Naive B cell (primary cell): ENCODE data around the gene PHOX2A. TPM values are rescaled to one million over a fixed set of nuclear protein-coding genes. Genes with fewer than 3 reads are reported as not detected.
A peak's percentile ranks its signal among the peaks of the same experiment; 100 is the strongest.

Experiments
- ATAC-seq, 2 donors: fragments of 150-1000 bp; cut with Tn5 transposase; 2 replicates each; pipeline ENCODE4 v1.10.0; 2021; ENCODE audit warnings: low read depth in 2 of 2, mild to moderate bottlenecking in 2 of 2, moderate library complexity in 2 of 2
- DNase-seq: peaks from one replicate; pipeline ENCODE4 v3.0.0; 2022
- H3K27ac Mint-ChIP-seq, 6 donors: one replicate each; pipeline ENCODE4 v1.8.0; 2020 to 2022; ENCODE audit warnings: mild to moderate bottlenecking in 6 of 6, mixed read lengths in 6 of 6, moderate library complexity in 5 of 6, inconsistent platforms in 2 of 6
- H3K27me3 Mint-ChIP-seq, 3 donors: one replicate each; pipeline ENCODE4 v1.8.0; 2021 to 2022; ENCODE audit warnings: mixed read lengths in 3 of 3, mild to moderate bottlenecking in 1 of 3
- H3K36me3 Mint-ChIP-seq, 2 donors: one replicate each; pipeline ENCODE4 v1.8.0; 2020 to 2022; ENCODE audit warnings: mixed read lengths in 2 of 2, inconsistent platforms in 1 of 2, mild to moderate bottlenecking in 1 of 2
- H3K4me1 Mint-ChIP-seq, 3 donors: one replicate each; pipeline ENCODE4 v1.8.0; 2020 to 2022; ENCODE audit warnings: mixed read lengths in 3 of 3, inconsistent platforms in 1 of 3, mild to moderate bottlenecking in 1 of 3, moderate library complexity in 1 of 3
- H3K4me3 Mint-ChIP-seq, 8 donors: one replicate each; pipeline ENCODE4 v1.8.0; 2020 to 2022; ENCODE audit warnings: mild to moderate bottlenecking in 8 of 8, mixed read lengths in 8 of 8, moderate library complexity in 8 of 8, inconsistent platforms in 2 of 8
- H3K9me3 Mint-ChIP-seq, 7 donors: one replicate each; pipeline ENCODE4 v1.8.0; 2020 to 2022; ENCODE audit warnings: mixed read lengths in 7 of 7, mild to moderate bottlenecking in 5 of 7, inconsistent platforms in 2 of 7, moderate library complexity in 1 of 7
- polyA plus RNA-seq, 6 donors: library from polyadenylated mRNA; unstranded; fragments of 300-500 nt; fragmentation: Illumina TruSeq; gene quantifications; one replicate each; pipeline ENCODE4 v1.2.3, GENCODE V29; 2021; ENCODE audit warnings: low read depth in 6 of 6

PHOX2A gene
- polyA plus RNA-seq, 6 donors from 2014 or later = not detected

DNA sequence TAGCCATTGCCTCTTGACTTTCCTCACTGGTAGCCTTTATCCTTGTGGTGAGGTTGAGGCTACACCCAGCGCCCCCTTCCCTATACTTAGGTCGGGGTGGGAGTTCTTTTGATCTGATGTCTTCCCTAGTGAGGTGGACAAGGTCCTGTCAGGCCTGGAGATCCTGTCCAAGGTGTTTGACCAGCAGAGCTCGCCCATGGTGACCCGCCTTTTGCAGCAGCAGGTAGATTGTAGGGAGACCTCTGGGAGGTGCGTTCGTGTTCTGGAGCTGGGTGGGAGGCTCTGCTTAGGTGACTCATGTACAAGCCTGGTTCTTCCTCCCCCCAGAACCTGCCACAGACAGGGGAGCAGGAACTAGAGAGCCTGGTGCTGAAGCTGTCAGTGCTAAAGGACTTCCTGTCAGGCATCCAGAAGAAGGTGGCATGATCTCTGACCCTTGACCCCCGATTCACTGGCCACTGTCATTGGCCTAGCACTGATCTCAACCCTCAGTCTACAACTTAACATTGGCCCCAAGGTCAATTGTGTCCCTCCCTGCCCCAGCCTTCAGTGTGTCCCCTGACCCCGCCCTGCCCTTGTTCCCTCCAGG, 14.5 kb downstream of the PHOX2A start:
- peaks cover 0 to 22% of the 10 kb centered on the region in 2 donors for H3K36me3 Mint-ChIP-seq
- ATAC-seq = no peak
- H3K27me3 Mint-ChIP-seq = no peaks in the 10 kb centered on the region
- no peaks in the 10 kb centered on the region for H3K9me3 Mint-ChIP-seq
- H3K27ac Mint-ChIP-seq = peak overlapping the region in 2 of 6 donors; percentile 46 to 78
- peaks cover 32 to 51% (median 39%) of the 10 kb centered on the region in 3 donors for H3K4me1 Mint-ChIP-seq
- no peak for DNase-seq
- peak overlapping the region in 1 of 8 donors; percentile 81 for H3K4me3 Mint-ChIP-seq

- no peaks in the 10 kb centered on the region for H3K27me3 Mint-ChIP-seq
- peak overlapping the region in 2 of 6 donors; percentile 46 to 65 for H3K27ac Mint-ChIP-seq
- no peaks in the 10 kb centered on the region for H3K9me3 Mint-ChIP-seq
- peak overlapping the region in 1 of 8 donors; percentile 81 for H3K4me3 Mint-ChIP-seq
- DNase-seq (no peak), ATAC-seq (no peak)
- peaks cover 33 to 51% (median 37%) of the 10 kb centered on the region in 3 donors for H3K4me1 Mint-ChIP-seq
- H3K36me3 Mint-ChIP-seq = peaks cover 0 to 16% of the 10 kb centered on the region in 2 donors
These were observed 15.1 kb downstream of the PHOX2A start for GRCh38 chr11:72228844-72229231.

DNA sequence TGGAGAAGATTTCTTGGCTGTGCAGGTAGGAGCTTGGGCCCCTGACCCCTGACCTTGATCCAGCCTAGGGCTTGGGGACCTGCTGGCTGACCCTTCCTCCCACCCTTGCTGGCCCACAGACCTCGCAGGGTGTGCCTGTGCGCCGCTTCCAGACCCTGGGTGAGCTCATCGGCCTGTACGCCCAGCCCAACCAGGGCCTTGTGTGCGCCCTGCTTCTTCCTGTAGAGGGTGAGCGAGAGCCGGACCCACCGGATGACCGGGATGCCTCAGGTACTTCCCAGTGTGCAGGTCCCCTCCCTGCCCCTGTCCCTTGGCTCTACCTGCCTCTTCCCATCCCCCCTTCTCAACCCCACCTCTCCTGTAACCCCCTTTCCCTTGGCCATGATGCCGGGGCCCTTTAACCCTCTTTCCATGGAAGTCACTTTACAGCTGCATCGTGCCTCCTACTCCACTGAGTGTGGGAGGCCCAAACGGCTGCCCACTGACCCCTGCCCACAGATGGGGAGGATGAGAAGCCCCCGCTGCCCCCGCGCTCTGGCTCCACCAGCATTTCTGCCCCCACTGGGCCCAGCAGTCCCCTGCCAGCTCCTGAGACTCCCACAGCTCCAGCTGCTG, 15.6 kb downstream of the PHOX2A start:
- Mint-ChIP-seq H3K4me1 (peaks cover 28 to 46% (median 32%) of the 10 kb centered on the region in 3 donors), H3K4me3 (no peak overlapping the region), H3K27ac (peak overlapping the region in 2 of 6 donors; percentile 46 to 59), H3K36me3 (peaks cover 0 to 15% of the 10 kb centered on the region in 2 donors), H3K27me3 (no peaks in the 10 kb centered on the region), H3K9me3 (no peaks in the 10 kb centered on the region)
- no peak for ATAC-seq
- DNase-seq = no peak

DNA sequence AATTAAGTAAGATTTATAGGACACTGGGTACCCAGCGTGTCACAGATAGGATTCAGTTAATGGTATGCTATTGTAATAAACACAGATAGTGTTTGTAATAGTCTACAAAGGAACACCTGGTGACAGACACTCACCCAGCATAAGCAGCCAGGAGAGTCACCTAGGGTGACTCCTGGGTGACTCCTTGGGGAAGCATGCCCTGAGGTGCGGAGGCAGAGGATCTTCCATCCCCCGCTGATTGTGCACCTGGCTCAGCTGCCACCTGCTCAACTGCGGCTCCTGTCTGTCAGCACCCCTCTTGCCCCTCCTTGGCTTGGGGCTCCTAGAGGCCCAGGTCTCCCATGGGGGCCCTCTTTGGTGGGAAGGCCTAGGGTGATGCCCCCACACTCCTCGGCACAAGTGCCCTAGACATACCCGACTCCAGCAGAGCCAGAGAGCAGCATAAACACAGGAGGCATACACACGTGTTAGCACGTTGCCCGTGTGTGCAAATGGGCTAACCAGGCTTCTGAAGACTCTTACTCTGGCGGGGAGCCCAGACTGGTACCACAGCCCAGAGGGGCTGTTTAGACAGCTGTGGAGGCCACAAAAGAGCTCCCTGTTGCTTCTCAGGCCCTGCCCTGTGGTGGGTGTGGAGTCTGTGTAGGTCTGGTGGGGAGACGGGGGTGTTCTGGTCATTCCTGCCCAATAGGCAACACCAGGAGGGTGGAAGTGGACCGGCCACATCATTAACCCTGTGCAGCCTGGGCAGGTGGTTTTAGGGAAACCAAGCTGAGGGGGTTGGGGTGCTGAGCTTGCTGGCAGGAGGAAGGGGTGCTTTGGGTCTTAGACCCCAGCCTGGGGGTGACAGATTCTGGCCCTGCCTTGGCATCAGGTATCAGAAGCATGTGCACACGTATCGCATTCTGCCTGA, 16.4 kb downstream of the PHOX2A start:
- Mint-ChIP-seq H3K27ac (peak overlapping the region in 2 of 6 donors; percentile 59 to 68), H3K36me3 (peaks cover 0 to 13% of the 10 kb centered on the region in 2 donors), H3K27me3 (no peaks in the 10 kb centered on the region), H3K4me1 (peaks cover 27 to 44% (median 35%) of the 10 kb centered on the region in 3 donors), H3K9me3 (no peaks in the 10 kb centered on the region), H3K4me3 (peak overlapping the region in 3 of 8 donors; percentile 25 to 93 (median 35))
- no peak for ATAC-seq
- no peak for DNase-seq

GRCh38 chr11:72226701-72227100, 17.3 kb downstream of the PHOX2A start:
- DNase-seq = no peak
- Mint-ChIP-seq H3K9me3 (no peaks in the 10 kb centered on the region), H3K4me1 (peaks cover 30 to 47% (median 38%) of the 10 kb centered on the region in 3 donors), H3K4me3 (peak overlapping the region in 3 of 8 donors; percentile 28 to 96 (median 93)), H3K27me3 (no peaks in the 10 kb centered on the region), H3K27ac (peak overlapping the region in 1 of 6 donors; percentile 84), H3K36me3 (peaks cover 0 to 8% of the 10 kb centered on the region in 2 donors)
- ATAC-seq = no peak

- H3K4me3 Mint-ChIP-seq = peak overlapping the region; percentile 84 to 99 (median 92)
- DNase-seq = no peak
- peaks cover 0 to 8% of the 10 kb centered on the region in 2 donors for H3K36me3 Mint-ChIP-seq
- H3K4me1 Mint-ChIP-seq = peaks cover 38 to 57% (median 48%) of the 10 kb centered on the region in 3 donors
- ATAC-seq = peak; percentile 19 to 24
- H3K27ac Mint-ChIP-seq = peak overlapping the region in 5 of 6 donors; percentile 94 to 98 (median 96)
- no peaks in the 10 kb centered on the region for H3K9me3 Mint-ChIP-seq
- no peaks in the 10 kb centered on the region for H3K27me3 Mint-ChIP-seq
These were observed 18.5 kb downstream of the PHOX2A start for GRCh38 chr11:72225411-72225951.

GRCh38 chr11:72224564-72225410, 19.2 kb downstream of the PHOX2A start, which contains the start of gene INPPL1:
Gene INPPL1, plus strand, starts transcription at chr11:72224767. Its CDS starts 218 bp downstream, at chr11:72224985.
- Mint-ChIP-seq H3K27me3 (no peaks in the 10 kb centered on the region), H3K4me3 (peak within 1 kb of the TSS; percentile 93 to 99 (median 96)), H3K4me1 (peaks cover 38 to 57% (median 50%) of the 10 kb centered on the region in 3 donors), H3K9me3 (no peaks in the 10 kb centered on the region), H3K36me3 (peaks cover 0 to 8% of the 10 kb centered on the region in 2 donors), H3K27ac (peak within 1 kb of the TSS; percentile 92 to 98 (median 96))
- ATAC-seq (peak; percentile 3 to 4), DNase-seq (peak; percentile 31)

- Mint-ChIP-seq H3K27ac (peak overlapping the region; percentile 91 to 97 (median 95)), H3K9me3 (no peaks in the 10 kb centered on the region), H3K27me3 (no peaks in the 10 kb centered on the region), H3K36me3 (peaks cover 0 to 2% of the 10 kb centered on the region in 2 donors), H3K4me1 (peaks cover 33 to 51% (median 50%) of the 10 kb centered on the region in 3 donors), H3K4me3 (peak overlapping the region; percentile 93 to 99 (median 96))
- peak; percentile 58 for DNase-seq
- peak; percentile 43 for ATAC-seq
These were observed 20.1 kb downstream of the PHOX2A start for GRCh38 chr11:72223615-72224563.

DNA sequence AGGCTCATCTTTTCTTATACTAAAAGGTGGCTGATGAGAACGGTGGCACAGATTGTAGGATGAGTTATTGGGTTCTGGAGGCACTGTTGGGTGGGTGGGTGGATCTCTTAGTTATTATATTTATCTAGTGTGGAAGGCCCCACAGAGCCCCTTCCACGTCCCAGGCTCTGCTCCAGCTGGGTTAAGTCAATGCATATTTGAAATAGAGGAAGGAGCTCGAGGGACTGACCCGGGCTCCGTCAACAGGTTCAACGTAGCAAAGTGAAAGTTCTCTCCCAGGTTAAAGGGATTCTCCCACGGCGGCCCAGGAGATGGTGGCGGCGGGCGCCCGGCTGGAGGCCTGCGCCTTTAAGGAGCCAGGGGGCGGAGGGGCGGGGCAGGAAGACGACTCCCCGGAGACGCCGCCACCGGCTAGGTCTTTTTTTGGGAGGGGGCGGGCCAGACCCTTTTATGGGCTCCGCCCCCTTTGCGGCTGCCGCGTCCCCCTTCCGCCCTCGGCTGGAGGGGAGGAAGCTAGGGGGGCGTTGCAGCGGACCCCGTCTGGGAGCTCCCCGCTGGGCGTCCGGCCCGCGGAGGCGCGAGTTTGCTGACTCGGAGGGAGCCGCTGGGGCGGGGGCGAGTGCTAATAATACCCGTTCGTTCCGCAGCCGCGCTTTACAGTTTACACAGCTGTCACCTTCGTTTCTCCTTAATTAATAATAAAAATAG, 20.9 kb downstream of the PHOX2A start:
- Mint-ChIP-seq H3K27ac (peak overlapping the region; percentile 90 to 99 (median 96)), H3K27me3 (no peaks in the 10 kb centered on the region), H3K4me3 (peak overlapping the region; percentile 91 to 99 (median 94)), H3K4me1 (peaks cover 31 to 56% (median 54%) of the 10 kb centered on the region in 3 donors), H3K36me3 (no peaks in the 10 kb centered on the region), H3K9me3 (no peaks in the 10 kb centered on the region)
- DNase-seq (peak; percentile 96), ATAC-seq (peak; percentile 67 to 70)

DNA sequence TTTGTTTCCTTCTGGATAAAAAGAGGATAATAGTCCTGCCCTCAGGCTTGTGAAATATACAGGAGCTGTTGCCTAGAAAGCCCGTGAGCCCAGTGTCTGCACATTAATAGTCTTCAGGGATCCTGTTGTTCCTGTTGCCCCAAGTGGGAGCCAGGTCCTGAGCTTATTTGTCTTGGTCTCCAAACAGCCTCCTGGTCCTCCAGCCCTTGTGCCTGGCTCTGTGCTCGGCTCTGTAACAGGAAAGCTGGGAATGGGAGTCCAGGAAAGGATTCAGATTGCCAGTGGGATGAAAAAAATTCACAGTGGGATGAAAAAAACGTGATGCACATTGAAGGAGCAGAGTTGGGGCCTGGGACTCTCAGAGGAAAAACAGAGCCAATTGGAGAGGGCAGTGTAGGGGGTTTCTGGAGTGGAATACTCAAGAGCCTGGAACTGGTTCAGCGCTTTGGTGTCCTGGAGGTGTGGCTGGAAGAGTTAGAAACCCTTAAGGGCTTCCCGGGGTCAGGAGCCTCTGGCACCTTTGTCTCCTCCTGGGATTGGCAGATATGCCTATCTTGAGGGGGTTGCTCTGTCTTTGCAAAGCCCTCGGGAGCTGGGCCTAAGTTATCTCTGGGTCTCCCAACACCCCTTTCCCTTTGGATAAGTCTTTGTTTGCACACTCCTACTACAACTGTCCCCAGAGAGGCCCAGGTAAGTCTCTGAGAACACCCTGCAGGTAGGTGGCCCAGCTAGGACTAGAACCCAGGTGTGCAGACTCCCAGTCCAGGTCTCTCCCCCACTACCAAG, 21.7 kb downstream of the PHOX2A start:
- no peak for ATAC-seq
- no peak for DNase-seq
- peak overlapping the region; percentile 90 to 99 (median 96) for H3K27ac Mint-ChIP-seq
- peaks cover 39 to 64% (median 61%) of the 10 kb centered on the region in 3 donors for H3K4me1 Mint-ChIP-seq
- no peaks in the 10 kb centered on the region for H3K36me3 Mint-ChIP-seq
- no peaks in the 10 kb centered on the region for H3K27me3 Mint-ChIP-seq
- H3K9me3 Mint-ChIP-seq = no peaks in the 10 kb centered on the region
- peak overlapping the region; percentile 91 to 99 (median 94) for H3K4me3 Mint-ChIP-seq
